H1 (cell line): ENCODE data around the gene PTPRC. TPM values are rescaled to one million over a fixed set of nuclear protein-coding genes. Genes with fewer than 3 reads are reported as not detected.

Source experiments
- CHD2 ChIP-seq: IDR thresholded peaks from 2 replicates; pipeline ENCODE4 v1.6.1; 2012; ENCODE audit warnings: low read length, improper control_type of control experiment
- GABPA ChIP-seq: IDR thresholded peaks from 2 replicates; pipeline ENCODE4 v1.6.1; 2011; ENCODE audit warnings: mild to moderate bottlenecking, low read length, moderate library complexity, borderline replicate concordance; ENCODE audit not compliant: insufficient read depth
- TCF12 ChIP-seq: IDR thresholded peaks from 2 replicates; pipeline ENCODE4 v1.6.1; 2011; ENCODE audit warnings: low read depth, mild to moderate bottlenecking, low read length
- YY1 ChIP-seq: IDR thresholded peaks from 2 replicates; pipeline ENCODE4 v1.6.1; 2011; ENCODE audit warnings: low read depth, mild to moderate bottlenecking, low read length
- polyA plus RNA-seq, 7 experiments: library from polyadenylated mRNA; depleted of rRNA in 3 of 7; stranded (reverse) in 5 of 7; unstranded in 2 of 7; fragments of >200 nt in 5 of 7; fragments of 200-250 nt in 2 of 7; gene quantifications; 1 replicate in 5 of 7; 2 replicates in 1 of 7; 4 replicates in 1 of 7; pipeline versions ENCODE4 v1.2.1 to v1.2.3, GENCODE V29; 2011 to 2013; ENCODE audit warnings: missing spikeins in 2 of 7, mixed read lengths in 2 of 7
- total RNA-seq: library from RNA; stranded (reverse); fragmentation: NEBNext Ultra II Directional; extraction: Animal tissue kit (Norgen Biotek cat#: 25700); gene quantifications from 2 replicates; pipeline ENCODE4 v1.2.1, GENCODE V29; 2021

PTPRC gene
- total and polyA plus RNA-seq, 2 of the 8 experiments (the other 6 are each of a cell fraction or from before 2014, with no cell fraction given): 0.05 TPM; not detected in 1

- no peak for TF ChIP-seq GABPA
- TF ChIP-seq TCF12: no peak
- TF ChIP-seq CHD2: no peak
- TF ChIP-seq YY1: no peak
Observed at GRCh38 chr1:198726455-198726854, 87.6 kb downstream of the PTPRC start (continued).
